GM23338 (cell line): ENCODE data around the gene CYSRT1.

Experiments
- CREB1 ChIP-seq: fragments of 250-450 bp; sonication (Bioruptor Pico); IDR thresholded peaks from 2 replicates; pipeline ENCODE4 v1.5.0; 2020; ENCODE audit warnings: low read depth, mild to moderate bottlenecking, moderate library complexity
- EZH2 ChIP-seq: fragments of 200-600 bp; sonication (generic); IDR thresholded peaks from one replicate; pipeline ENCODE4 v1.8.0; 2017; ENCODE audit warnings: antibody characterized with exemption, mild to moderate bottlenecking, low read depth; ENCODE audit not compliant: unreplicated experiment
- EZH2phosphoT487 ChIP-seq: fragments of 200-600 bp; sonication (generic); IDR thresholded peaks from one replicate; pipeline ENCODE4 v1.8.1; 2018; ENCODE audit warnings: antibody characterized with exemption; ENCODE audit not compliant: unreplicated experiment
- JUNB ChIP-seq: IDR thresholded peaks from one replicate; pipeline ENCODE4 v1.6.1; 2016; ENCODE audit warnings: antibody characterized with exemption; ENCODE audit not compliant: unreplicated experiment
- NANOG ChIP-seq: IDR thresholded peaks from 2 replicates; pipeline ENCODE4 v1.6.1; 2016; ENCODE audit warnings: antibody characterized with exemption, borderline replicate concordance
- POLR2AphosphoS5 ChIP-seq: IDR thresholded peaks from 2 replicates; pipeline ENCODE4 v1.6.1; 2016; ENCODE audit warnings: antibody characterized with exemption, low read depth
- STAT1 ChIP-seq: IDR thresholded peaks from one replicate; pipeline ENCODE4 v1.6.1; 2016; ENCODE audit warnings: antibody characterized with exemption; ENCODE audit not compliant: unreplicated experiment
- ZNF114 ChIP-seq: fragments of 250-450 bp; sonication (Bioruptor Pico); IDR thresholded peaks from 2 replicates; pipeline ENCODE4 v1.5.0; 2020; ENCODE audit warnings: mild to moderate bottlenecking, moderate library complexity
- ZNF331 ChIP-seq: fragments of 250-450 bp; sonication (Bioruptor Pico); IDR thresholded peaks from 2 replicates; pipeline ENCODE4 v1.5.0; 2020; ENCODE audit warnings: low read depth, mild to moderate bottlenecking, moderate library complexity
- TF ChIP-seq, protein P1 (sequence below), 2 experiments: fragments of 200-600 bp in 1 of 2; sonication (generic) in 1 of 2; conservative IDR thresholded peaks; 2 replicates each; pipeline versions ENCODE4 v1.5.1 to v1.6.1; 2016 to 2017; ENCODE audit warnings: antibody characterized with exemption in 2 of 2, low read depth in 2 of 2, mild to moderate bottlenecking in 2 of 2, moderate library complexity in 1 of 2
- TF ChIP-seq, protein P2 (sequence below): IDR thresholded peaks from one replicate; pipeline ENCODE4 v1.6.1; 2018; ENCODE audit warnings: antibody characterized with exemption; ENCODE audit not compliant: unreplicated experiment
- TF ChIP-seq, protein P3 (sequence below): IDR thresholded peaks from 2 replicates; pipeline ENCODE4 v1.6.1; 2016; ENCODE audit warnings: antibody characterized with exemption
- TF ChIP-seq, protein P4 (sequence below): fragments of 250-450 bp; sonication (Bioruptor Pico); IDR thresholded peaks from 2 replicates; pipeline ENCODE4 v1.5.0; 2020; ENCODE audit warnings: mild to moderate bottlenecking, moderate library complexity

DNA sequence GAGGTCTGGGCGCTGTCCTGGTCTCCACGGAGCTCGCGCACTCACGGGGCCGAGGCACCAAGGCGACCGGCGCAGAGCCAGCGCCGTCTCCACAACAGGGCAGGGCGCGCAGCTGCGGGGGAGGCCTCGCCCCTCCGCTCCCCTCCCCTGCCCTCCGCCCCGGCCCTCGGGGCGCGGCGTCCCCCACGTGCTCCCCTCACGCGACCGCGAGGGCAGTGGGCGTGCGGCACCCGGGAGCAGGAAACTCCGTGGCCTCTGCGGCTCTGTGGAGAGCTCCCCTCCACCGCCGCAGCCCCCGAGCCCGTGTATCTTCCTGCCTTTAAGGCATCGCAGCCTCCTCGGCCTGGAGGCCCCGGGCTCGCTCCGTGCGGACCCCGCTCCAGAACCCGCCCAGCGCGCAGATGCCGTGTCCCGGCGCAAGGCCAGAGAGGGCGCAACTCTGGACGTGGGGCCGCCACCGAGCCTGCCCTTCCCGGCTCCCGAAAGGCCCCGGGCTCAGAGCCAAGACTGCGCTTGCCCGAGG lies 15.4 kb downstream of the CYSRT1 start:
- TF ChIP-seq, protein P1, sequence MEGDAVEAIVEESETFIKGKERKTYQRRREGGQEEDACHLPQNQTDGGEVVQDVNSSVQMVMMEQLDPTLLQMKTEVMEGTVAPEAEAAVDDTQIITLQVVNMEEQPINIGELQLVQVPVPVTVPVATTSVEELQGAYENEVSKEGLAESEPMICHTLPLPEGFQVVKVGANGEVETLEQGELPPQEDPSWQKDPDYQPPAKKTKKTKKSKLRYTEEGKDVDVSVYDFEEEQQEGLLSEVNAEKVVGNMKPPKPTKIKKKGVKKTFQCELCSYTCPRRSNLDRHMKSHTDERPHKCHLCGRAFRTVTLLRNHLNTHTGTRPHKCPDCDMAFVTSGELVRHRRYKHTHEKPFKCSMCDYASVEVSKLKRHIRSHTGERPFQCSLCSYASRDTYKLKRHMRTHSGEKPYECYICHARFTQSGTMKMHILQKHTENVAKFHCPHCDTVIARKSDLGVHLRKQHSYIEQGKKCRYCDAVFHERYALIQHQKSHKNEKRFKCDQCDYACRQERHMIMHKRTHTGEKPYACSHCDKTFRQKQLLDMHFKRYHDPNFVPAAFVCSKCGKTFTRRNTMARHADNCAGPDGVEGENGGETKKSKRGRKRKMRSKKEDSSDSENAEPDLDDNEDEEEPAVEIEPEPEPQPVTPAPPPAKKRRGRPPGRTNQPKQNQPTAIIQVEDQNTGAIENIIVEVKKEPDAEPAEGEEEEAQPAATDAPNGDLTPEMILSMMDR (conservative IDR thresholded peaks at IDR 0.05; ENCODE audit: low read depth in 2 of 2): peak in 1 of 2 experiments; percentile 16; a peak in 1 of 4 replicates
- TF ChIP-seq, protein P2, sequence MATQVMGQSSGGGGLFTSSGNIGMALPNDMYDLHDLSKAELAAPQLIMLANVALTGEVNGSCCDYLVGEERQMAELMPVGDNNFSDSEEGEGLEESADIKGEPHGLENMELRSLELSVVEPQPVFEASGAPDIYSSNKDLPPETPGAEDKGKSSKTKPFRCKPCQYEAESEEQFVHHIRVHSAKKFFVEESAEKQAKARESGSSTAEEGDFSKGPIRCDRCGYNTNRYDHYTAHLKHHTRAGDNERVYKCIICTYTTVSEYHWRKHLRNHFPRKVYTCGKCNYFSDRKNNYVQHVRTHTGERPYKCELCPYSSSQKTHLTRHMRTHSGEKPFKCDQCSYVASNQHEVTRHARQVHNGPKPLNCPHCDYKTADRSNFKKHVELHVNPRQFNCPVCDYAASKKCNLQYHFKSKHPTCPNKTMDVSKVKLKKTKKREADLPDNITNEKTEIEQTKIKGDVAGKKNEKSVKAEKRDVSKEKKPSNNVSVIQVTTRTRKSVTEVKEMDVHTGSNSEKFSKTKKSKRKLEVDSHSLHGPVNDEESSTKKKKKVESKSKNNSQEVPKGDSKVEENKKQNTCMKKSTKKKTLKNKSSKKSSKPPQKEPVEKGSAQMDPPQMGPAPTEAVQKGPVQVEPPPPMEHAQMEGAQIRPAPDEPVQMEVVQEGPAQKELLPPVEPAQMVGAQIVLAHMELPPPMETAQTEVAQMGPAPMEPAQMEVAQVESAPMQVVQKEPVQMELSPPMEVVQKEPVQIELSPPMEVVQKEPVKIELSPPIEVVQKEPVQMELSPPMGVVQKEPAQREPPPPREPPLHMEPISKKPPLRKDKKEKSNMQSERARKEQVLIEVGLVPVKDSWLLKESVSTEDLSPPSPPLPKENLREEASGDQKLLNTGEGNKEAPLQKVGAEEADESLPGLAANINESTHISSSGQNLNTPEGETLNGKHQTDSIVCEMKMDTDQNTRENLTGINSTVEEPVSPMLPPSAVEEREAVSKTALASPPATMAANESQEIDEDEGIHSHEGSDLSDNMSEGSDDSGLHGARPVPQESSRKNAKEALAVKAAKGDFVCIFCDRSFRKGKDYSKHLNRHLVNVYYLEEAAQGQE: no peak
- TF ChIP-seq CREB1 (CRISPR knock-in tag): no peak
- no peak for TF ChIP-seq EZH2phosphoT487
- no peak for TF ChIP-seq EZH2
- TF ChIP-seq POLR2AphosphoS5: no peak
- TF ChIP-seq, protein P3, sequence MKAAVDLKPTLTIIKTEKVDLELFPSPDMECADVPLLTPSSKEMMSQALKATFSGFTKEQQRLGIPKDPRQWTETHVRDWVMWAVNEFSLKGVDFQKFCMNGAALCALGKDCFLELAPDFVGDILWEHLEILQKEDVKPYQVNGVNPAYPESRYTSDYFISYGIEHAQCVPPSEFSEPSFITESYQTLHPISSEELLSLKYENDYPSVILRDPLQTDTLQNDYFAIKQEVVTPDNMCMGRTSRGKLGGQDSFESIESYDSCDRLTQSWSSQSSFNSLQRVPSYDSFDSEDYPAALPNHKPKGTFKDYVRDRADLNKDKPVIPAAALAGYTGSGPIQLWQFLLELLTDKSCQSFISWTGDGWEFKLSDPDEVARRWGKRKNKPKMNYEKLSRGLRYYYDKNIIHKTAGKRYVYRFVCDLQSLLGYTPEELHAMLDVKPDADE: no peak
- no peak for TF ChIP-seq JUNB
- no peak for TF ChIP-seq ZNF114 (CRISPR knock-in tag)
- TF ChIP-seq NANOG: no peak
- TF ChIP-seq ZNF331 (CRISPR knock-in tag): no peak
- TF ChIP-seq, protein P4, sequence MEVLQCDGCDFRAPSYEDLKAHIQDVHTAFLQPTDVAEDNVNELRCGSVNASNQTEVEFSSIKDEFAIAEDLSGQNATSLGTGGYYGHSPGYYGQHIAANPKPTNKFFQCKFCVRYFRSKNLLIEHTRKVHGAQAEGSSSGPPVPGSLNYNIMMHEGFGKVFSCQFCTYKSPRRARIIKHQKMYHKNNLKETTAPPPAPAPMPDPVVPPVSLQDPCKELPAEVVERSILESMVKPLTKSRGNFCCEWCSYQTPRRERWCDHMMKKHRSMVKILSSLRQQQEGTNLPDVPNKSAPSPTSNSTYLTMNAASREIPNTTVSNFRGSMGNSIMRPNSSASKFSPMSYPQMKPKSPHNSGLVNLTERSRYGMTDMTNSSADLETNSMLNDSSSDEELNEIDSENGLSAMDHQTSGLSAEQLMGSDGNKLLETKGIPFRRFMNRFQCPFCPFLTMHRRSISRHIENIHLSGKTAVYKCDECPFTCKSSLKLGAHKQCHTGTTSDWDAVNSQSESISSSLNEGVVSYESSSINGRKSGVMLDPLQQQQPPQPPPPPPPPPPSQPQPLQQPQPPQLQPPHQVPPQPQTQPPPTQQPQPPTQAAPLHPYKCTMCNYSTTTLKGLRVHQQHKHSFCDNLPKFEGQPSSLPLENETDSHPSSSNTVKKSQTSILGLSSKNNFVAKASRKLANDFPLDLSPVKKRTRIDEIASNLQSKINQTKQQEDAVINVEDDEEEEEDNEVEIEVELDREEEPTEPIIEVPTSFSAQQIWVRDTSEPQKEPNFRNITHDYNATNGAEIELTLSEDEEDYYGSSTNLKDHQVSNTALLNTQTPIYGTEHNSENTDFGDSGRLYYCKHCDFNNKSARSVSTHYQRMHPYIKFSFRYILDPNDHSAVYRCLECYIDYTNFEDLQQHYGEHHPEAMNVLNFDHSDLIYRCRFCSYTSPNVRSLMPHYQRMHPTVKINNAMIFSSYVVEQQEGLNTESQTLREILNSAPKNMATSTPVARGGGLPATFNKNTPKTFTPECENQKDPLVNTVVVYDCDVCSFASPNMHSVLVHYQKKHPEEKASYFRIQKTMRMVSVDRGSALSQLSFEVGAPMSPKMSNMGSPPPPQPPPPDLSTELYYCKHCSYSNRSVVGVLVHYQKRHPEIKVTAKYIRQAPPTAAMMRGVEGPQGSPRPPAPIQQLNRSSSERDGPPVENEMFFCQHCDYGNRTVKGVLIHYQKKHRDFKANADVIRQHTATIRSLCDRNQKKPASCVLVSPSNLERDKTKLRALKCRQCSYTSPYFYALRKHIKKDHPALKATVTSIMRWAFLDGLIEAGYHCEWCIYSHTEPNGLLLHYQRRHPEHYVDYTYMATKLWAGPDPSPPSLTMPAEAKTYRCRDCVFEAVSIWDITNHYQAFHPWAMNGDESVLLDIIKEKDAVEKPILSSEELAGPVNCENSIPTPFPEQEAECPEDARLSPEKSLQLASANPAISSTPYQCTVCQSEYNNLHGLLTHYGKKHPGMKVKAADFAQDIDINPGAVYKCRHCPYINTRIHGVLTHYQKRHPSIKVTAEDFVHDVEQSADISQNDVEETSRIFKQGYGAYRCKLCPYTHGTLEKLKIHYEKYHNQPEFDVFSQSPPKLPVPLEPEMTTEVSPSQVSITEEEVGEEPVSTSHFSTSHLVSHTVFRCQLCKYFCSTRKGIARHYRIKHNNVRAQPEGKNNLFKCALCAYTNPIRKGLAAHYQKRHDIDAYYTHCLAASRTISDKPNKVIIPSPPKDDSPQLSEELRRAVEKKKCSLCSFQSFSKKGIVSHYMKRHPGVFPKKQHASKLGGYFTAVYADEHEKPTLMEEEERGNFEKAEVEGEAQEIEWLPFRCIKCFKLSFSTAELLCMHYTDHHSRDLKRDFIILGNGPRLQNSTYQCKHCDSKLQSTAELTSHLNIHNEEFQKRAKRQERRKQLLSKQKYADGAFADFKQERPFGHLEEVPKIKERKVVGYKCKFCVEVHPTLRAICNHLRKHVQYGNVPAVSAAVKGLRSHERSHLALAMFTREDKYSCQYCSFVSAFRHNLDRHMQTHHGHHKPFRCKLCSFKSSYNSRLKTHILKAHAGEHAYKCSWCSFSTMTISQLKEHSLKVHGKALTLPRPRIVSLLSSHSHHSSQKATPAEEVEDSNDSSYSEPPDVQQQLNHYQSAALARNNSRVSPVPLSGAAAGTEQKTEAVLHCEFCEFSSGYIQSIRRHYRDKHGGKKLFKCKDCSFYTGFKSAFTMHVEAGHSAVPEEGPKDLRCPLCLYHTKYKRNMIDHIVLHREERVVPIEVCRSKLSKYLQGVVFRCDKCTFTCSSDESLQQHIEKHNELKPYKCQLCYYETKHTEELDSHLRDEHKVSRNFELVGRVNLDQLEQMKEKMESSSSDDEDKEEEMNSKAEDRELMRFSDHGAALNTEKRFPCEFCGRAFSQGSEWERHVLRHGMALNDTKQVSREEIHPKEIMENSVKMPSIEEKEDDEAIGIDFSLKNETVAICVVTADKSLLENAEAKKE (CRISPR knock-in tag): no peak
- TF ChIP-seq STAT1: no peak
